ENCODE results near the gene ZNF668.
A peak's percentile ranks its signal among the peaks of the same experiment; 100 is the strongest.
"Not testable (repeated sequence)": the region's sequence is repeated elsewhere in the genome, so short reads cannot be mapped to it uniquely, and the experiment has no call there.

Gene ZNF668

GRCh38 chr16:31100876-31101641, 27.0 kb upstream of the ZNF668 start:
- DNase-seq (ENCODE audit: low read depth), result not testable (repeated sequence)

- DNase-seq (ENCODE audit: low read depth), result peak; percentile 80
Observed at GRCh38 chr16:31099860-31100638, 26.0 kb upstream of the ZNF668 start.

GRCh38 chr16:31094424-31095120, 20.5 kb upstream of the ZNF668 start, which contains the start of gene VKORC1:
Gene VKORC1 (minus strand): TSS chr16:31094797. CDS start chr16:31094729, 68 bp downstream.
- DNase-seq (ENCODE audit: low read depth), result peak; percentile 98

- DNase-seq (ENCODE audit: low read depth), result no peak
Observed at GRCh38 chr16:31094088-31094423, 20.0 kb upstream of the ZNF668 start.

- DNase-seq (ENCODE audit: low read depth), result peak; percentile 59
Observed at GRCh38 chr16:31093132-31093703, 19.2 kb upstream of the ZNF668 start.

GRCh38 chr16:31092330-31092729, 18.3 kb upstream of the ZNF668 start:
- peak; percentile 73 for DNase-seq (ENCODE audit: low read depth)

GRCh38 chr16:31090540-31090939, 16.5 kb upstream of the ZNF668 start:
- DNase-seq (ENCODE audit: low read depth), result peak; percentile 67

- no peak for DNase-seq (ENCODE audit: low read depth)
Observed at GRCh38 chr16:31089199-31089598, 15.2 kb upstream of the ZNF668 start.

- no peak for DNase-seq (ENCODE audit: low read depth)
Observed at GRCh38 chr16:31088459-31089183, 14.6 kb upstream of the ZNF668 start, which contains the start of gene PRSS53. Gene PRSS53 (minus strand): TSS chr16:31088943. CDS start chr16:31088809, 134 bp downstream.

GRCh38 chr16:31087971-31088370, 13.9 kb upstream of the ZNF668 start:
- no peak for DNase-seq (ENCODE audit: low read depth)

GRCh38 chr16:31087481-31087880, 13.4 kb upstream of the ZNF668 start:
- no peak for DNase-seq (ENCODE audit: low read depth)

GRCh38 chr16:31086629-31086906, 12.5 kb upstream of the ZNF668 start:
- no peak for DNase-seq (ENCODE audit: low read depth)

- no peak for DNase-seq (ENCODE audit: low read depth)
Observed at GRCh38 chr16:31085873-31086628, 12.0 kb upstream of the ZNF668 start.

GRCh38 chr16:31085411-31085810, 11.4 kb upstream of the ZNF668 start:
- no peak for DNase-seq (ENCODE audit: low read depth)

- no peak for DNase-seq (ENCODE audit: low read depth)
Observed at GRCh38 chr16:31084584-31085302, 10.7 kb upstream of the ZNF668 start.

GRCh38 chr16:31083981-31084380, 9.9 kb upstream of the ZNF668 start:
- DNase-seq (ENCODE audit: low read depth), result no peak

GRCh38 chr16:31083556-31083955, 9.5 kb upstream of the ZNF668 start:
- no peak for DNase-seq (ENCODE audit: low read depth)

GRCh38 chr16:31083081-31083480, 9.0 kb upstream of the ZNF668 start:
- no peak for DNase-seq (ENCODE audit: low read depth)

- DNase-seq (ENCODE audit: low read depth), result no peak
Observed at GRCh38 chr16:31082368-31083045, 8.5 kb upstream of the ZNF668 start.
